SK-N-MC (cell line): ENCODE measurements around the gene ADGRG7.
A peak's percentile ranks its signal among the peaks of the same experiment; 100 is the strongest.

Experiments
- DNase-seq: peaks from one replicate; pipeline ENCODE4 v3.0.0-alpha.2; 2011; ENCODE audit warnings: low read depth, low spot score
- H3K27ac ChIP-seq: fragments of 200-600 bp; sonication (generic); 2 replicates; pipeline ENCODE4 v1.5.1; 2016; ENCODE audit warnings: mixed run types
- H3K36me3 ChIP-seq: fragments of 200-600 bp; sonication (generic); 2 replicates; pipeline ENCODE4 v1.6.1; 2017; ENCODE audit warnings: antibody characterized with exemption, low read length, mixed read lengths; ENCODE audit not compliant: insufficient read depth
- H3K4me3 ChIP-seq: fragments of 200-600 bp; sonication (generic); 2 replicates; pipeline ENCODE4 v1.5.1; 2016
- H3K9ac ChIP-seq: fragments of 200-600 bp; sonication (generic); 2 replicates; pipeline ENCODE4 v1.8.0; 2017; ENCODE audit warnings: mixed run types, mixed read lengths; ENCODE audit not compliant: insufficient read length
- H3K9me3 ChIP-seq: fragments of 200-600 bp; sonication (generic); 2 replicates; pipeline ENCODE4 v1.6.1; 2017; ENCODE audit warnings: low read depth, mild to moderate bottlenecking, antibody characterized with exemption, low read length, moderate library complexity, mixed read lengths
- EZH2 ChIP-seq: fragments of 200-600 bp; sonication (generic); IDR thresholded peaks from one replicate; pipeline ENCODE4 v1.6.1; 2017; ENCODE audit warnings: antibody characterized with exemption
- FOXP2 ChIP-seq: optimal IDR thresholded peaks from 2 replicates; pipeline ENCODE3; 2011; ENCODE audit warnings: mild to moderate bottlenecking, moderate library complexity; ENCODE audit not compliant: insufficient read depth; ENCODE audit errors: extremely low read length, control extremely low read depth
- POLR2AphosphoS5 ChIP-seq: IDR thresholded peaks from 2 replicates; pipeline ENCODE4 v1.6.1; 2012; ENCODE audit warnings: mild to moderate bottlenecking, low read depth, low read length, borderline replicate concordance

The ADGRG7 gene

DNA sequence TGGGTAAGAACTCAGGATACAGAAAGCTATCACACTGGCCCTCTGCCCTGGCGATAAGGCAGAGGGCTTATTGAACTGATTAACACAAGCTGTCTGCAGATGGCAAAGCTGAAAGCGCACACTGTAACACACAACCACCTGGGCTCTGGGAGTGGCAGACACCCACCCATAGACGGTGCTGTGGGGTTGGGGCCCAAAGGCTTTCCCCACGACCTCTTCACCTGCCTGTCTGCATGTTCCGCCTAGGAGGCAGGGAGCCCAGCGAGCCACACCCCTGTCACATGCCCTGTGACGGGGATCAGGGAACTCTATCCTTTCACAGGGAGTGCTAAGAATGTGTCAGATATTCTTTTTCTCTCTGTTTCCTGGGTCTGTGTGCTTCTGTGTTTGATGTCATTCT lies 87.8 kb downstream of the ADGRG7 start:
- no peak for TF ChIP-seq EZH2
- TF ChIP-seq FOXP2 = no peak
- no peak for TF ChIP-seq POLR2AphosphoS5
- Histone ChIP-seq H3K27ac (no peak overlapping the region), H3K9ac (no peak overlapping the region), H3K4me3 (no peak overlapping the region), H3K9me3 (no peaks in the 10 kb centered on the region; the same call in 1 of the 2 replicates), H3K36me3 (no peaks in the 10 kb centered on the region)
- DNase-seq = no peak

DNA sequence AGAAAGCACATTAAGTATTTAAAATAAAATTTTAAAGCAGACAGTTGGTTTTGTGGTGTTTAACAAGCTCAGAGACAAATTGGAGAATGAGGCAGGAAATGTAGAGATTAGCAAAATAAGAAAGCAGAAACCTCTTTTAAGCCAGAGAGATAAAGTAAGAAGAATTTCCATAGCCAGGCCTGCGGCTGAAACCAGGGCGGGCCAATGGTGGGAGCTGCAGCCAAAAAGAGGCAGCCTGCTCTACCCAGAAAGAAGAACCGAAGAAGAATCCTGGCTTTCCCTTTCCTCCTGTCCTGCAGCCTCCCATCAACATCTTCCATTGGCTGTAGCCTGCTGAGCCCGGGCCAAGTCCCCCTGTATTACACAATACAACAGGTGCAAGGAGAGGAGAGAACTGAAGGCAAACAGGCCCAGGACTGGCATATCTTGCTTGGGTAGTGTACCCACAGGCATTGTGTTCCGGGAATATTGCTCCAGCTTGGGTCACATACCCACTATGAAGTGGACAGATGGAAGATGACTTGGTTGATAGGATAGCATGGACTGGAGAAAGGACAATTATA lies 88.4 kb downstream of the ADGRG7 start:
- Histone ChIP-seq H3K9me3 (no peaks in the 10 kb centered on the region; the same call in 1 of the 2 replicates), H3K9ac (no peak overlapping the region), H3K27ac (no peak overlapping the region), H3K4me3 (no peak overlapping the region), H3K36me3 (no peaks in the 10 kb centered on the region)
- DNase-seq = no peak
- TF ChIP-seq POLR2AphosphoS5 = no peak
- TF ChIP-seq FOXP2 = no peak
- no peak for TF ChIP-seq EZH2

DNA sequence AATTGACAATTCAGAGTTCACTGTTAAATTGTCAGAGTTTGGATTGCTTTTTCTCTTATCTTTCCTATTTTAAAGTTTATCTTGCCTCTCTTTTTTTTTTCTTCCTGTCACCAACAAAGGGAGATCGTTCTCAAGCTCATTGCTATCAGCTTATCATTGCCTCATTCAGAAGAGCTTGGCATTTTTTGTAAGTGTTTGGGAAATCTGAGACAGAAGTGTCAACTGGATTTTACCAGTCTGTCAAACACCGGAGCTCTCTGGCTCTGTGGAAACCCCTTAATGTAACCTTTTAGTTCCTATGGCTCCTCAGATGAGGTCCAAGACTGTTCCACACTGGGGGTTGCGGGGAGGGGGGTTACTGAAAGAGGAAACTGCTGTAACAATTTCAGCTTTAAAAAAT lies 89.3 kb downstream of the ADGRG7 start:
- TF ChIP-seq EZH2 = no peak
- Histone ChIP-seq H3K36me3 (no peaks in the 10 kb centered on the region), H3K27ac (no peak overlapping the region), H3K9me3 (no peaks in the 10 kb centered on the region; the same call in 1 of the 2 replicates), H3K9ac (no peak overlapping the region), H3K4me3 (no peak overlapping the region)
- DNase-seq = no peak

DNA sequence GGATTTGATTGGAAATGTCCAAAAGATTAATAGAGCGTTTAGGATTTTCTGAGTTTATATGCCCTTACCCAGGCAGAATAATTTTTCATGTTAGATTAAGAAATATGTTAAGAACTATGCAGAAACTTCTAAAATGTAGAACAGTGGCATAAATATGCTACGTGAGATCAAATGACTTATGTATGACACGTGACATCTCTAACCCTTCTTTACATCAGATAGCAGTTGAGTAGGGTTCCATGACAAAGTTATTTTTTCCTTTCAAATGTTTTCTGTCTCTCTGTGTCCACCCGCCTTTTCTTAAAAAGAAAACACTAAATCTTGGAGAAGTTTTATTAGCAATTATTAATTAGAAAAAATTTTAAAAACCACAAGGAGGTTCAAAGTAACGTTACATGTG lies 91.3 kb downstream of the ADGRG7 start:
- H3K9me3 ChIP-seq = no peaks in the 10 kb centered on the region; the same call in 1 of the 2 replicates
- H3K36me3 ChIP-seq = no peaks in the 10 kb centered on the region
- DNase-seq = no peak
- H3K9ac ChIP-seq = no peak overlapping the region
- TF ChIP-seq POLR2AphosphoS5 = no peak
- TF ChIP-seq FOXP2 = no peak
- no peak for TF ChIP-seq EZH2
- no peak overlapping the region for H3K27ac ChIP-seq
- H3K4me3 ChIP-seq = no peak overlapping the region

DNA sequence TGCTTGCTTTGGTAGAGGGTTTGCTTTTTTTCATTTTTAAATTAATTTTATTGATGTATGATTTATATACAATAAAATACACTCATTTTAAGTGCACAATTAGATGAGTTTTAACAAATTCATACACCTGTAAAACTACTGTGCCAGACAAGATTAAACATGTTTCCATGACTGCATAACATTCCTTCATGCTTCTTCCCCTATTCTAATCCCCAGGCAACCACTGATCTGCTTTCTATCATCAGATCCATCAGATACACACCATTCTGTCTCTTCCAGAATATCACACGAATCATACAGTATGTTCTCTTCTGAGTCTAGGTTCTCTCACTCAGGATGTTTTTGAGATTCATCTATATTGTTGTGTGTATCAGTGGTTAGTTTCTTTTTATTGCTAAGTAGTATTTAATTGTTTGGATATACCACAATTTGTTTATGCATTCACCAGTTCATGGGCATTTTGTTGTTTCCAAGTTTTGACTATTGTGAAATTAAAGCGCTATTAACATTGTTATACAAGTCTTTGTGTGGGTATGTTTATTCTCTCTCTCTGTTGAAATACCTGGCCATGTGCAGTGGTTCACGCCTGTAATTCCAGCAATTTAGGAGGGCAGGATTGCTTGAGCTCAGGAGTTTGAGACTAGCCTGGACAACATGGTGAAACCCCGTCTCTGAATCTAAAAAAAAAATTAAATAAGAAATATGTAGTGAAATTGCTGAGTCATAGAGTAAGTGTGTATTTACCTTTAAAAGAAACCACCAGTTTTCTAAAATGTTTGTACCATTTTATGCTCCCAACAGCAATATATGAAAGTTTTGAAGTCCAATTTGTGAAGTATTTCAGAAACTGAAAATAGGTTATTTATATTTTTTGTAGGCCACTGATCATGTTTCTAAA lies 92.9 kb downstream of the ADGRG7 start:
- no peak overlapping the region; the same call in 1 of the 2 replicates for H3K27ac ChIP-seq
- TF ChIP-seq POLR2AphosphoS5 (no peak), FOXP2 (no peak), EZH2 (no peak)
- H3K36me3 ChIP-seq = no peaks in the 10 kb centered on the region

DNA sequence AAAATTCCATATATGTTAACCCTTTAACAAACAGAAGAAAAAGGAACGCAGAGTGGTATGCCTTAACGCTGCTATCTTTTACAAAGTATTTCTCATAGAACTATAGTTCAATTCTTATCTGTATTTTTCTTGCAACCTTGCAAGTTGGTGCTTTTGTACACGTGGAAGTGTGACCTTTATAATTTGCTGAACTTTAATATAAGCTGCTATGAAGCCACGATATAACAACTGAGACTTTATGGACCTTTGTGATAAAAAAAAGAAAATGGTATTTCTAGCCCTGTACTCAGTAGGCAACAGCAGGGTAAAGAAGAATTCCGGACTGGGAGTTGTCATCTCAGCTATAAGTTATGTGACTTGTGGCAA lies 93.6 kb downstream of the ADGRG7 start:
- no peaks in the 10 kb centered on the region; the same call in 1 of the 2 replicates for H3K9me3 ChIP-seq
- no peaks in the 10 kb centered on the region for H3K36me3 ChIP-seq
- H3K9ac ChIP-seq = no peak overlapping the region
- no peak overlapping the region for H3K4me3 ChIP-seq
- no peak for TF ChIP-seq POLR2AphosphoS5
- no peak for TF ChIP-seq EZH2
- TF ChIP-seq FOXP2 = no peak
- H3K27ac ChIP-seq = no peak overlapping the region; the same call in 1 of the 2 replicates
- DNase-seq = no peak

More for the DNA sequence above, 92.9 kb downstream of the ADGRG7 start:
- no peak for DNase-seq
- no peak overlapping the region for H3K9ac ChIP-seq
- H3K4me3 ChIP-seq = no peak overlapping the region
- no peaks in the 10 kb centered on the region; the same call in 1 of the 2 replicates for H3K9me3 ChIP-seq

DNA sequence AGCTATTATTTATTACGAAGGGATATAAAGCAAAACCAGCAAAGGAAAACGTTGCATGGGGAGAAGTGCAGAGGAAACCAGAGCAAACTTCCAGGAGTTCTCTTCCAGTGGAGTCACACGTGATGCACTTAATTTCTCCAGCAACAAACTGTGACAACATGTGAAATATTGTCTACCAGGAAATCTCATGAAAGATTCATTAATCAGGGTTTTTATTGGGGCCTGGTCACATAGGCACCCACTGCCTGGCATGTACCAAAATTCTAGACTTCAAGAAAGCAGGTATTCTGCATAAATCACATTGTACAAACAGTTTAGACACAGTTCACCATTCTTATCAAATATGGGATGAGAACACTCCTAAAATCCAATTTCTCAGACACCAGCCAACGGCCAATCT lies 94.5 kb downstream of the ADGRG7 start:
- Histone ChIP-seq H3K9ac (peak overlapping the region; percentile 17), H3K4me3 (peak overlapping the region; percentile 27; the same call in 1 of the 2 replicates), H3K9me3 (no peaks in the 10 kb centered on the region; the same call in 1 of the 2 replicates), H3K27ac (peak overlapping the region; percentile 68), H3K36me3 (no peaks in the 10 kb centered on the region)
- TF ChIP-seq FOXP2 (no peak), EZH2 (no peak), POLR2AphosphoS5 (no peak)
- DNase-seq = no peak

DNA sequence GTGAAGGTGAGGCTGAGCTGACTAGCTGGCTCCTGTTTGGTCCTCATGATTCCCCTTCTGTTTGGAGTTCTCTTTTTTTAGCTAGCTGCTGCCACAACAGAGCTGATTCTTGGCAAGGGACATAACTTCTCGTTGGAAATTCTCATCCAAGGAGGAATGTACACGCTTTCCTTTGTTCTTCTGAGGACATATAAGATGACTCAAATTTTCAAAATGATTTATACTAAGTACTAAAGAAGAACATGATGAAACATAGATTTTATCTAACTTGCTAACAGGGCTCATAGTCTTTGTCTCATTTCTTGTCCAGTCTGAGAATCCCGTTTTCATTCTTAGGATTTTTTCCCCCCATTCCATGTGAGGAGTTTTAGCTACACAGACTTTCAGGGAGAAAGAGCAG lies 97.0 kb downstream of the ADGRG7 start:
- H3K4me3 ChIP-seq = no peak overlapping the region
- no peak for DNase-seq
- no peak for TF ChIP-seq EZH2
- no peak for TF ChIP-seq POLR2AphosphoS5
- H3K9me3 ChIP-seq = no peaks in the 10 kb centered on the region; the same call in 1 of the 2 replicates
- H3K27ac ChIP-seq = no peak overlapping the region
- peaks cover 8% of the 10 kb centered on the region for H3K36me3 ChIP-seq
- no peak overlapping the region for H3K9ac ChIP-seq
